Loucy (cell line): ENCODE data around the gene SEMA4F.

Experiments used
- CTCF ChIP-seq: fragments of 200-600 bp; sonication (generic); conservative IDR thresholded peaks from 2 replicates; pipeline ENCODE4 v1.5.1; 2014; ENCODE audit warnings: mild to moderate bottlenecking, antibody characterized with exemption, low read length
- EZH2phosphoT487 ChIP-seq: fragments of 200-600 bp; IDR thresholded peaks from 2 replicates; pipeline ENCODE4 v1.6.1; 2018; ENCODE audit warnings: antibody characterized with exemption, mild to moderate bottlenecking, moderate library complexity, borderline replicate concordance

- no peak for TF ChIP-seq CTCF
- TF ChIP-seq EZH2phosphoT487 = no peak
These were observed 36.9 kb upstream of the SEMA4F start for GRCh38 chr2:74617122-74617521.
